ENCODE results near the gene RPS6KA4.

DNA sequence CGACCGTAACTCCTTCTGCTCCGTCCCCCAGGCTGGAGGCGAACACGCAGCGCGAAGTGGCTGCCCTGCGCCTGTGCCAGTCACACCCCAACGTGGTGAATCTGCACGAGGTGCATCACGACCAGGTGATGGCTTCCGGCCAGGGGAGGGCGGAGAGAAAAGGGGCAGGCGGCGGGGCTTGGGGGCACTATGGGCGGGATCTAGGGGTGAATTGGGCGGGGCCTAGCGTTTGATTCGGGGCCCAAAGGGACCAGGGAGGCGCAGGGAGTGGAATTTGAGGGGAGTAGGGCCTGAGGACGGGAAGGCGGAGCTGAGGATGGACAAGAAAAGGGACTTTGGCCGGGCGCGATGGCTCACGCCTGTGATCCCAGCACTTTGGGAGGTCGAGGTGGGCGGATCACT, 9.7 kb downstream of the RPS6KA4 start:
- TF ChIP-seq CTCF (IDR thresholded peaks at IDR 0.05; ENCODE audit: low read length) = no peak
- TF ChIP-seq EZH2 (IDR thresholded peaks at IDR 0.05; ENCODE audit: borderline replicate concordance, low read length) = no peak

Measured in OCI-LY1 (cell line).